Endodermal cell (in vitro differentiated cells): ENCODE results near the gene CATSPERD. TPM values are rescaled to one million over a fixed set of nuclear protein-coding genes. Genes with fewer than 3 reads are reported as not detected.
"Not testable (repeated sequence)": the region's sequence is repeated elsewhere in the genome, so short reads cannot be mapped to it uniquely, and the experiment has no call there.

Experiments used
- DNase-seq: peaks from one replicate; pipeline ENCODE4 v3.0.0-alpha.2; 2017
- H3K27ac ChIP-seq: 2 replicates; pipeline ENCODE4 v1.5.1; 2013; ENCODE audit warnings: mild to moderate bottlenecking, low read depth, low read length, moderate library complexity
- H3K27me3 ChIP-seq: 2 replicates; pipeline ENCODE4 v1.6.1; 2013; ENCODE audit warnings: mild to moderate bottlenecking, low read length, moderate library complexity; ENCODE audit not compliant: insufficient read depth, control insufficient read depth, poor library complexity, severe bottlenecking
- H3K36me3 ChIP-seq: 2 replicates; pipeline ENCODE4 v1.7.0; 2013; ENCODE audit warnings: mild to moderate bottlenecking, low read length, moderate library complexity; ENCODE audit not compliant: control insufficient read depth, insufficient read depth
- H3K4me1 ChIP-seq: one replicate; pipeline ENCODE4 v1.7.0; 2013; ENCODE audit warnings: low read length; ENCODE audit not compliant: control insufficient read depth, insufficient read depth
- H3K4me3 ChIP-seq: 2 replicates; pipeline ENCODE4 v1.5.1; 2013; ENCODE audit warnings: mild to moderate bottlenecking, low read length, moderate library complexity
- H3K9ac ChIP-seq: 2 replicates; pipeline ENCODE4 v1.6.1; 2013; ENCODE audit warnings: mild to moderate bottlenecking, low read length, moderate library complexity; ENCODE audit not compliant: poor library complexity, severe bottlenecking; ENCODE audit errors: extremely low read depth
- H3K9me3 ChIP-seq: 2 replicates; pipeline ENCODE4 v1.6.1; 2013; ENCODE audit warnings: mild to moderate bottlenecking, low read length, moderate library complexity; ENCODE audit not compliant: control insufficient read depth
- H3K27ac Mint-ChIP-seq: 2 replicates; pipeline ENCODE4 v1.8.0; 2020; ENCODE audit warnings: mixed read lengths
- H3K27me3 Mint-ChIP-seq: 2 replicates; pipeline ENCODE4 v1.8.0; 2021; ENCODE audit warnings: mild to moderate bottlenecking, mixed read lengths; ENCODE audit not compliant: insufficient read depth
- H3K36me3 Mint-ChIP-seq: 2 replicates; pipeline ENCODE4 v1.8.0; 2020; ENCODE audit warnings: low read depth, mixed read lengths
- H3K4me1 Mint-ChIP-seq: 2 replicates; pipeline ENCODE4 v1.8.0; 2020; ENCODE audit warnings: mixed read lengths
- H3K4me3 Mint-ChIP-seq: 2 replicates; pipeline ENCODE4 v1.8.0; 2020; ENCODE audit warnings: mild to moderate bottlenecking, moderate library complexity, mixed read lengths
- H3K9me3 Mint-ChIP-seq: 2 replicates; pipeline ENCODE4 v1.8.0; 2020; ENCODE audit warnings: mild to moderate bottlenecking, mixed read lengths
- WGBS, 2 experiments: methylation state at CpG; one replicate each; pipeline versions ENCODE4 v1.1.5 to v1.1.7; 2013; ENCODE audit warnings: missing lambda C conversion rate in 2 of 2, mixed read lengths in 1 of 2; ENCODE audit not compliant: insufficient coverage in 1 of 2, insufficient read length in 1 of 2; 5-methylcytosine and 5-hydroxymethylcytosine counted together
- total RNA-seq, 2 donors: library from RNA; stranded (reverse); fragmentation: NEBNext Ultra II Directional in 1 of 2; extraction: Animal tissue kit (Norgen Biotek cat#: 25700) in 1 of 2; gene quantifications; 2 replicates in 1 of 2; 3 replicates in 1 of 2; pipeline ENCODE4 v1.2.1, GENCODE V29; 2021
- TF ChIP-seq, protein P1 (sequence below): fragments of 200-600 bp; sonication (generic); conservative IDR thresholded peaks from 2 replicates; pipeline ENCODE4 v1.5.0; 2021; ENCODE audit warnings: antibody characterized with exemption, mild to moderate bottlenecking

Gene CATSPERD
- total RNA-seq, 2 donors from 2014 or later, result not detected

DNA sequence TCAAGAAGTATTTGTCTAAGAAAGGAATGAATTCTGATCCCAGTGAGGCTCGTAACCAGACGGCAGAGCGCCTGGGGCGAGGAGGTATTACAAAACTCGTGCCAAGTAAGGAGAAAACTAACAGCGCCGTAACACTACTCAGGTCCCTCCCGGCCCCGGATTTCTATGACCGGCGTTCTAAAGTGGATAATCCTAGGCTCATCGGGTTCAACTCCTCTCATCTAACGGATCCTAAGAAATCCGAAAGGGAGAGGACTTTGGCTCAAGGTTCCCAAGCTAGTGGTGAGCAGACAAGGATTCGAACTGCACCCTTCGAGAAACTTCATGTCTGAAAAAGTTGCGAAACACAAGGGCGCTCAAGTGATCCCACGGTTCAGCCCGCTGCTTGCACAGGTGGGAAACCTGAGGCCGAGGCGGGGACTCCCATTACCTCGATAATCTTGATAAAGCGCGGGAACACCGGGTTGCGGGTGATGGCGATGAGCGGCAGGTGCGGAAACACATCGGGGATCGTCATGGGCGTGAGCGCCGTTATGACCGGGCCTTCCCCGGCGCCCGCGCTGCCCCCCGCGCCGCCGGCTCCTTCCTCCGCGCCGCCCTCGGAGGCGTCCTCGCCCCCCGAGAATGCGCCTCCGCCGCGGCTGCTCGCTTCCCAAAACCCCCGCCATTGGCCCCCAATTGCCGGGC is 1.0 kb upstream of the CATSPERD start:
- DNase-seq, result peak; percentile 61
- peak overlapping the region; percentile 98 for H3K27ac Mint-ChIP-seq
- WGBS, 2 experiments, result 1% methylated on average over 27 to 58 of the region's 58 CpGs

DNA sequence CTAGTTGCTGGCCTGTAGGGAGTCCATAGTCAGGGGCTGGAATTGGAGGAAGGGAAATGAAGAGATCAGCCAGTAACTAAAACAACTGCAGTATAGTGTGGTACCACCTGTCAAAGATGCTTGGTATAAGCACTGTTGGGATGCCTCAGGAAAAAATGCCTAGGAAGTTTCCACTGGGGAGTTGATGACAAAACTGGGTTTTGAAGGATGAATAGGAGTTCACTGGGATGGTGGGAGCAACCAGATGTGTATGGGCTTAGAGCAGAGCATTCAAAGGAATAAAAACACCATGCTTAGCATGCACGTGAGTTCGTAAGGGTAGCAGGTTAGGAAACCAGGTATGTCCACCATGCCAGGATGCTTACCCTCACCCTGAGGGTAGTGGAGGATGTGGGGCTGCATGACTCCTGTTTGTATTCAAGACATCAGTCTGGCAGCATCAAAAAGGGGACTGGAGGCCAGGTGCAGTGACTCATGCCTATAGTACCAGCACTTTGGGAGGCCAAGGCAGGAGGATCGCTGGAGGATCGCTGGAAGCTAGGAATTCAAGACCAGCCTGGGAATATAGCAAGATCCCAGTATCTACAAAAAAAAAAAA is 7.1 kb downstream of the CATSPERD start:
- Histone ChIP-seq H3K4me1 (no peaks in the 10 kb centered on the region), H3K4me3 (no peak overlapping the region), H3K27me3 (no peaks in the 10 kb centered on the region), H3K27ac (no peak overlapping the region), H3K36me3 (no peaks in the 10 kb centered on the region), H3K9ac (no peak overlapping the region), H3K9me3 (peaks cover 5% of the 10 kb centered on the region)
- Mint-ChIP-seq H3K36me3 (no peaks in the 10 kb centered on the region), H3K27me3 (peaks cover 10% of the 10 kb centered on the region), H3K9me3 (peaks cover 3% of the 10 kb centered on the region), H3K4me1 (no peaks in the 10 kb centered on the region), H3K4me3 (no peak overlapping the region), H3K27ac (no peak overlapping the region)
- WGBS, 2 experiments, result 80 to 87% methylated on average over 2 to 4 of the region's 4 CpGs
- TF ChIP-seq, protein P1, sequence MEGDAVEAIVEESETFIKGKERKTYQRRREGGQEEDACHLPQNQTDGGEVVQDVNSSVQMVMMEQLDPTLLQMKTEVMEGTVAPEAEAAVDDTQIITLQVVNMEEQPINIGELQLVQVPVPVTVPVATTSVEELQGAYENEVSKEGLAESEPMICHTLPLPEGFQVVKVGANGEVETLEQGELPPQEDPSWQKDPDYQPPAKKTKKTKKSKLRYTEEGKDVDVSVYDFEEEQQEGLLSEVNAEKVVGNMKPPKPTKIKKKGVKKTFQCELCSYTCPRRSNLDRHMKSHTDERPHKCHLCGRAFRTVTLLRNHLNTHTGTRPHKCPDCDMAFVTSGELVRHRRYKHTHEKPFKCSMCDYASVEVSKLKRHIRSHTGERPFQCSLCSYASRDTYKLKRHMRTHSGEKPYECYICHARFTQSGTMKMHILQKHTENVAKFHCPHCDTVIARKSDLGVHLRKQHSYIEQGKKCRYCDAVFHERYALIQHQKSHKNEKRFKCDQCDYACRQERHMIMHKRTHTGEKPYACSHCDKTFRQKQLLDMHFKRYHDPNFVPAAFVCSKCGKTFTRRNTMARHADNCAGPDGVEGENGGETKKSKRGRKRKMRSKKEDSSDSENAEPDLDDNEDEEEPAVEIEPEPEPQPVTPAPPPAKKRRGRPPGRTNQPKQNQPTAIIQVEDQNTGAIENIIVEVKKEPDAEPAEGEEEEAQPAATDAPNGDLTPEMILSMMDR, result no peak
- DNase-seq, result no peak

More for the DNA sequence above, 1.0 kb upstream of the CATSPERD start:
- Mint-ChIP-seq H3K27me3 (no peaks in the 10 kb centered on the region), H3K36me3 (peaks cover 12% of the 10 kb centered on the region), H3K9me3 (no peaks in the 10 kb centered on the region), H3K4me1 (peaks cover 10% of the 10 kb centered on the region), H3K4me3 (peak overlapping the region; percentile 88)
- Histone ChIP-seq H3K27me3 (no peaks in the 10 kb centered on the region), H3K9ac (peak overlapping the region; percentile 88), H3K4me3 (peak overlapping the region; percentile 94), H3K4me1 (peaks cover 3% of the 10 kb centered on the region), H3K36me3 (peaks cover 16% of the 10 kb centered on the region), H3K27ac (peak overlapping the region; percentile 94), H3K9me3 (no peaks in the 10 kb centered on the region)
- TF ChIP-seq, protein P1, result no peak

DNA sequence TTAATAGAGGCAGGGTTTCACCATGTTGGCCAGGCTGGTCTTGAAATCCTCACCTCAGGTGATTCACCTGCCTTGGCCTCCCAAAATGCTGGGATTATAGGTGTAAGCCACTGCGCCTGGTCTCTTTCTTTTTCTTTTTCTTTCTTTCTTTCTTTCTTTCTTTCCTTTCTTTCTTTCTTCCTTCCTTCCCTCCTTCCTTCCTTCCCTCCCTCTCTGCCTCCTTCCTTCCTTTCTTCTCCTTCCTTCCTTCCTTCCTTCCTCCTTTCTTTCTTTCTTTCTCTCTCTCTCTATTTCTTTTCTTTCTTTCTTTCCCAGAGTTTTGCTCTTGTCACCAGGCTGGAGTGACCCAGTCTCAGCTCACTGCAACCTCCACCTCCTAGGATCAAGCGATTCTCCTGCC is 12.7 kb downstream of the CATSPERD start:
- H3K4me1 ChIP-seq, H3K4me3 Mint-ChIP-seq, DNase-seq, H3K4me1 Mint-ChIP-seq, H3K4me3 ChIP-seq, H3K27me3 ChIP-seq, H3K27ac Mint-ChIP-seq, H3K36me3 ChIP-seq, H3K9me3 Mint-ChIP-seq, H3K36me3 Mint-ChIP-seq, H3K27ac ChIP-seq, H3K9me3 ChIP-seq, H3K9ac ChIP-seq: not testable (repeated sequence)
- peaks cover 12% of the 10 kb centered on the region for H3K27me3 Mint-ChIP-seq
- WGBS, 2 experiments, result 67 to 77% methylated on average over 2 of the region's 2 CpGs
